Aorta (tissue), 5 donors: ENCODE results near the gene LTBP3. TPM values are rescaled to one million over a fixed set of nuclear protein-coding genes. Genes with fewer than 3 reads are reported as not detected.

Experiments used
- ATAC-seq: fragments of 200-7000 bp; cut with Tn5 transposase; one replicate; pipeline ENCODE4 v1.9.1; 2022; ENCODE audit warnings: moderate library complexity; ENCODE audit not compliant: low FRiP score
- DNase-seq, 2 donors: peaks; one replicate each; pipeline ENCODE4 v3.0.0-alpha.2; 2020
- H3K27ac ChIP-seq, 2 donors: one replicate each; pipeline ENCODE4 v1.5.1; 2013; ENCODE audit warnings: low read length in 2 of 2, mild to moderate bottlenecking in 2 of 2, moderate library complexity in 2 of 2, control low read depth in 1 of 2, inconsistent platforms in 1 of 2, low read depth in 1 of 2
- H3K27me3 ChIP-seq, 2 donors: one replicate each; pipeline ENCODE4 v1.6.1; 2013; ENCODE audit warnings: control low read depth in 1 of 2, low read length in 1 of 2, mild to moderate bottlenecking in 1 of 2, moderate library complexity in 1 of 2; ENCODE audit not compliant: insufficient read depth in 2 of 2, control insufficient read depth in 1 of 2
- H3K36me3 ChIP-seq, 2 donors: one replicate each; pipeline ENCODE4 v1.6.1; 2013; ENCODE audit warnings: control low read depth in 1 of 2, low read length in 1 of 2, mild to moderate bottlenecking in 1 of 2; ENCODE audit not compliant: insufficient read depth in 2 of 2, control insufficient read depth in 1 of 2
- H3K4me1 ChIP-seq, 2 donors: one replicate each; pipeline ENCODE4 v1.6.1; 2013; ENCODE audit warnings: low read length in 2 of 2, control low read depth in 1 of 2, mild to moderate bottlenecking in 1 of 2, moderate library complexity in 1 of 2; ENCODE audit not compliant: insufficient read depth in 2 of 2, control insufficient read depth in 1 of 2
- H3K4me3 ChIP-seq, 2 donors: one replicate each; pipeline ENCODE4 v1.5.1; 2013; ENCODE audit warnings: low read length in 2 of 2, control low read depth in 1 of 2, mild to moderate bottlenecking in 1 of 2
- H3K9me3 ChIP-seq: one replicate; pipeline ENCODE4 v1.6.1; 2013; ENCODE audit warnings: mild to moderate bottlenecking, low read length; ENCODE audit not compliant: control insufficient read depth
- WGBS, 2 donors: extraction: QIAGEN DNeasy Blood & Tissue Kit; methylation state at CpG; one replicate each; pipeline ENCODE4 v1.1.7; 2013; 5-methylcytosine and 5-hydroxymethylcytosine counted together
- intact Hi-C, 2 donors: fragments of 100-400 bp; cut with DNase I; formaldehyde crosslinking; loops; one replicate each; pipeline versions ENCODE4 v1.14.2 to v1.15.0; 2022
- long read RNA-seq, 2 donors: library from polyadenylated mRNA; unstranded; transcript quantifications; one replicate each; pipeline ENCODE4 v2.0.0, GENCODE V29; 2020 to 2021
- polyA plus RNA-seq, 2 donors: library from polyadenylated mRNA; stranded (reverse); fragments of 200-250 nt; gene quantifications; one replicate each; pipeline ENCODE4 v1.2.3, GENCODE V29; 2013
- total RNA-seq, 2 donors: library from RNA; stranded (reverse); fragmentation: NEBNext Ultra II Directional; extraction: Animal tissue kit (Norgen Biotek cat#: 25700); gene quantifications; one replicate each; pipeline ENCODE4 v1.2.1, GENCODE V29; 2021
- donor health status: healthy with polysubstance abuse.
- donor health status: Bipolar disorder and iron deficiency.
- donor health status: DM: no; HTN: no; CAD: no.
- donor health status: DM: no; HTN: no; CAD: no.
- donor health status: DM: yes; HTN: yes; CAD: no.

The LTBP3 gene
- total RNA-seq (100 to 1,000 TPM; 280 to 473 TPM), polyA plus RNA-seq (100 to 1,000 TPM in 1 of 2 donors, 10 to 100 TPM in 1; 40.1 to 467 TPM)
- long read RNA-seq, donor 1, transcript LTBP3-220 (6 exons, 748 nt): minor isoform, 14 of 469 reads
- long read RNA-seq, donor 1, transcript LTBP3-221 (17 exons, 3,327 nt): major isoform, 29 of 469 reads
- long read RNA-seq, donor 1, transcript LTBP3-214 (10 exons, 1,889 nt): minor isoform, 5 of 469 reads
- long read RNA-seq, donor 1, transcript LTBP3-212 (12 exons, 1,997 nt): minor isoform, 10 of 469 reads
- long read RNA-seq, donor 1, partial matches to known transcripts: 381 of 469 reads
- long read RNA-seq, donor 1, other reads (novel, unspliced or antisense): 28 of 469 reads
- long read RNA-seq, donor 2, transcript LTBP3-221 (17 exons, 3,327 nt): major isoform, 34 of 386 reads
- long read RNA-seq, donor 2, partial matches to known transcripts: 312 of 386 reads
- long read RNA-seq, donor 2, other reads (novel, unspliced or antisense): 31 of 386 reads

DNA sequence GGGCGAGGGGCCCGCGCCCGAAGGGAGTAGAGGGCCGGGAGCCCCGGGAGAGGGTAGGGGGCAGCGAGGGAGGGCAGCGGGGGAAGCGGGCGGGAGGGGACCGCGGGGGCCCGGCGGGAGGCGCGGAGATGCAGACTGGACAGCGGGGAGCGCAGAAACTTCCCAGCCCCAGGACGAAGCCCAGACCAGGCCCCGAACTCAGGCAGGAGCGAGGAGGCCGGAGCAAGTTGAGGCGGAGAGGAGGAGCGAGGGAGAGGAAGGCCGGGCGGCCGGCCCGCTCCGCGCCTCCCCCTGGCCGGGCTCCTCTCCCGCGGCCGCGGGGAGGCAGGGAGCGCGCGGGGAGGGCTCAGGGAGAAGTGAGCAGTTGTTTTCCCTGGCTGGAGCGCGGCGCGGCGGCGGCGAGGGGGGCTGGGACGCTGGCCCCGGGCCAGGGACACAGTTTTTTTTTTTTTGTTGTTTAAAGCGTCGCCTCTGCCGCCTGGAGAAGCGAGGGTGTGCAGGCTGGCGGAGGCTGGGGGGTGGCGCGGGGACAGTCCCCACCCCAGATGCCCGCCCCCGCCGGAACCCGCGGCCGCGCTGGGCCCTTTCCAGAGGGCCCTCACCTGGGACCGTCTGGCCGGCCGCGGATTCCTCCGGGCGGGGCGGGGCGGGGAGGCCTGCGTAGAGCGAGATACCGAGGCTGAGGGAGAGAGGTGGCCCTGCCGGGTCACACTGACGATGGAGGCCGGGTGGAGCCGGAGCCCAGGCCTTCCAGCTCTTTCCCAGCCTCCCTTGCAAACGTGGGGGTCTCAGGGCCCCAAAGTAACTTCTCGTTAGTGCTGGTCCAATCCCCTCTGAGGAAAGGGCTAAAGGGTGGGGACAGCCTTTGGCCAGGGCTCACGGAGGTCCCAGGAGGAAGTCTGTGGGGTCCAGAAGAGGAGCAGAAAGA is at the start of gene LTBP3:
TSS of gene LTBP3 (minus strand) at position 358 of the 928 bp plus-strand sequence. CDS start 400 bp downstream, outside the sequence.
- peak; percentile 91 to 94 for DNase-seq
- Histone ChIP-seq H3K9me3 (no peaks in the 10 kb centered on the region), H3K4me3 (peak within 1 kb of the TSS; percentile 64 to 87), H3K36me3 (no peaks in the 10 kb centered on the region), H3K27ac (peak within 1 kb of the TSS; percentile 73 to 94), H3K27me3 (no peaks in the 10 kb centered on the region), H3K4me1 (no peaks in the 10 kb centered on the region)
- intact Hi-C loops: loop anchor here in 1 of 2 donors (2.0 kb wide), 2 partner anchors 17 kb away; no protein-coding TSS in a partner anchor
- ATAC-seq: peak; percentile 89
- 1% methylated on average over 37 to 79 of the region's 79 CpGs for WGBS, 2 donors

GRCh38 chr11:65606876-65607613 is 48.9 kb upstream of the LTBP3 start:
- peak; percentile 93 to 97 for DNase-seq
- H3K4me1 ChIP-seq: peaks cover 0 to 2% of the 10 kb centered on the region in 2 donors
- ATAC-seq: peak; percentile 96
- 34 to 36% methylated on average over 67 of the region's 67 CpGs for WGBS, 2 donors
- H3K27me3 ChIP-seq: no peaks in the 10 kb centered on the region
- H3K36me3 ChIP-seq: peaks cover 2 to 3% of the 10 kb centered on the region in 2 donors
- no peak overlapping the region for H3K4me3 ChIP-seq
- intact Hi-C loops: loop anchor here in 1 of 2 donors (2.0 kb wide), 1 partner anchor 32 kb away; no protein-coding TSS in a partner anchor
- no peaks in the 10 kb centered on the region for H3K9me3 ChIP-seq
- peak overlapping the region in 1 of 2 donors; percentile 26 for H3K27ac ChIP-seq

DNA sequence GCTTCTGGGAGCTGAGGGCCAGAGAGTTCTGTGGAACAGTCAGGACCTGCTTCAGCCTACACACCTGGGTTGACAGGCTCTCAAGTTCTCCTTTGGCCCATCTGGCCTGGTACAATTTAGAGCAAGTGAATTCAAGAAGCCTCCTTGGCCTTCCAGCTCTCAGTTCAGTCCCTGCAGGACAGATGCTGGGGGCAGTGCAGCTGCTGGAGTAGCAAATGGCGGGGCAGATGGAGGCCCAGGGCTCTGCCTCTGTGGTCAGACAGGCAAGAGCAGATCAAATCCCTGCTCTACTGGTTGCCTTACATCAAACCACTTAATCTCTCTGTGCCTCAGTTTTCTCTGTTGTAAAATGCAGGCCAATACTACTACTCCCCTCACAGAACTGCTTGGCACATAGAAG is 46.1 kb upstream of the LTBP3 start:
- ATAC-seq: no peak
- no peaks in the 10 kb centered on the region for H3K4me1 ChIP-seq
- intact Hi-C loops: no loop called here
- H3K27me3 ChIP-seq: no peaks in the 10 kb centered on the region
- H3K27ac ChIP-seq: no peak overlapping the region
- H3K9me3 ChIP-seq: no peaks in the 10 kb centered on the region
- peaks cover 2 to 3% of the 10 kb centered on the region in 2 donors for H3K36me3 ChIP-seq
- no peak overlapping the region for H3K4me3 ChIP-seq
- WGBS, 2 donors: 93 to 96% methylated on average over 1 of the region's 1 CpG
- DNase-seq: no peak

DNA sequence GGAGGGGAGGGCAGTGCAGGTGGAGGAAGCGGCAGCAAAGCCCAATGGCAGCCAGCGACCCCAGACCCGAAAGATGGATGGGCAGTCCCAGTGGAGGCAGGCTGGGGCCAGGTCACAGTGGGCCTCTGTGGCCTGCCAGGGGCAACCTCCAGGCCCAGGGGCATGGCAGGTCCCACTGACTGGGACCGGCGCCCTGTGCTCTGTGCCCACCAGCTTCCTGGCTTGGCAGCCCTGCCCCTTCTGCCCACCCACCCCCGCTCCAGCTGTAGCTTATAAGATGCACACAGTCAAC is 41.7 kb upstream of the LTBP3 start:
- ATAC-seq (no peak), DNase-seq (no peak)
- Histone ChIP-seq H3K36me3 (peaks cover 2 to 3% of the 10 kb centered on the region in 2 donors), H3K27me3 (no peaks in the 10 kb centered on the region), H3K27ac (no peak overlapping the region), H3K9me3 (no peaks in the 10 kb centered on the region), H3K4me1 (no peaks in the 10 kb centered on the region), H3K4me3 (no peak overlapping the region)
- intact Hi-C loops: no loop called here
- 88 to 91% methylated on average over 6 of the region's 6 CpGs for WGBS, 2 donors

GRCh38 chr11:65599216-65599954 is 41.2 kb upstream of the LTBP3 start:
- H3K36me3 ChIP-seq: peaks cover 0 to 3% of the 10 kb centered on the region in 2 donors

DNA sequence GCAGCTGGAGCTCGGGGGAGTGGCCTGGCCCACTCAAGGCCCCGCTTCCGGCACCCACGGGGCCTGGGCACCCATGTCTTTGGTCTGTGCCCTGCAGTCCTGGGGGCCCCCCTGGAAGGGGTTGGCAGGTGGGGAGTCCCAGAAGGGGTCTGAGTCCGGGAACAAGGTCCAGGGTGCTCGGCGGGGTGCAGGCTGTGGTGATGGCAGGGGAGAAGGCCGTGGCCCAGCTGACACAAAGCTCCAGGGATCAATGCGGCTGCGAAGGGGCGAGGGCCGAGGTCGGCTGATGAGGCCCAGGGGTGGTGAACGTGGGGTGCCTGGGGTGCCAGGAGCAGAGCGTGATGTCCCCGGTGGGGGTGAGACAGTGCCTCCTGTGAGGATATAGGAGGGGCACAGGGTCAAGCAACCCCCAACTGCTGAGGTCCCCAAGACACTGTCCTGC is 40.1 kb upstream of the LTBP3 start:
- H3K4me1 ChIP-seq: no peaks in the 10 kb centered on the region
- no peaks in the 10 kb centered on the region for H3K27me3 ChIP-seq
- H3K9me3 ChIP-seq: no peaks in the 10 kb centered on the region
- no peak overlapping the region for H3K4me3 ChIP-seq
- intact Hi-C loops: no loop called here
- H3K27ac ChIP-seq: no peak overlapping the region
- WGBS, 2 donors: 87% methylated on average over 13 to 16 of the region's 16 CpGs
- no peak for ATAC-seq
- no peaks in the 10 kb centered on the region for H3K36me3 ChIP-seq
- DNase-seq: no peak

More at GRCh38 chr11:65599216-65599954, 41.2 kb upstream of the LTBP3 start:
- ATAC-seq (no peak), DNase-seq (peak in 1 of 2 donors; percentile 47)
- no peak overlapping the region for H3K27ac ChIP-seq
- WGBS, 2 donors: 77 to 82% methylated on average over 42 to 49 of the region's 49 CpGs
- intact Hi-C loops: no loop called here
- no peaks in the 10 kb centered on the region for H3K9me3 ChIP-seq
- no peaks in the 10 kb centered on the region for H3K27me3 ChIP-seq
- no peak overlapping the region for H3K4me3 ChIP-seq
- no peaks in the 10 kb centered on the region for H3K4me1 ChIP-seq

DNA sequence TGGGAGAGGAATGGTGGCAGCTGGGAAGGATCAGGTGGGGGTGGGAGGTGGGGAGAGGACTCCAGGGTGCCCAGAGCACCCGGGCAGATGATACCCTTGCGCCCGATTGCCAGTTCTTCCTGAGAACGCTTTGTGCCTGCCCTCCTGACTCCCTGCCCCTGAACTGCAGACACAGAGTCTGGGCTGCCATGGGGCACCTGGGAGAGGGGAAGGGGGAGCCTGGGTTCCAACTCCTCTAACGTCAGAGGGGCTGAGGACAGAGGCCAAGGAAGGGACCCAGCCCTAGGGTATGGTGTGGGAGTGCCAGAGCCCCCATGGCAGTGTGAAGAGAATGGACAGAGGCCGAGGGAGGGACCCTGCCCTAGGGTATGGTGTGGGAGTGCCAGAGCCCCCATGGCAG is 38.4 kb upstream of the LTBP3 start:
- Histone ChIP-seq H3K36me3 (peaks cover 0 to 2% of the 10 kb centered on the region in 2 donors), H3K27ac (no peak overlapping the region), H3K4me3 (no peak overlapping the region), H3K9me3 (no peaks in the 10 kb centered on the region), H3K27me3 (no peaks in the 10 kb centered on the region), H3K4me1 (no peaks in the 10 kb centered on the region)
- ATAC-seq: no peak
- intact Hi-C loops: no loop called here
- no peak for DNase-seq
- 65 to 74% methylated on average over 6 of the region's 6 CpGs for WGBS, 2 donors
